Prostate gland (tissue), 2 donors: ENCODE results near the gene CPNE2.

ENCODE experiments used
- CTCF ChIP-seq, 4 experiments: fragments of 200-600 bp in 2 of 4; fragments of 450-650 bp in 2 of 4; sonication (generic) in 2 of 4; IDR thresholded peaks; 1 replicate in 3 of 4; 2 replicates in 1 of 4; pipeline ENCODE4 v1.5.1; 2016 to 2019; ENCODE audit warnings: antibody characterized with exemption in 4 of 4, mild to moderate bottlenecking in 2 of 4, moderate library complexity in 2 of 4
- POLR2A ChIP-seq: fragments of 450-650 bp; IDR thresholded peaks from one replicate; pipeline ENCODE4 v1.6.1; 2016; ENCODE audit warnings: antibody characterized with exemption, mild to moderate bottlenecking

GRCh38 chr16:57184113-57184512 lies 91.7 kb downstream of the CPNE2 start:
- TF ChIP-seq CTCF (IDR thresholded peaks at IDR 0.05) (no peak), POLR2A (no peak)
